Colonic mucosa (tissue), 4 donors: ENCODE data around the gene CCDC194. TPM values are rescaled to one million over a fixed set of nuclear protein-coding genes. Genes with fewer than 3 reads are reported as not detected.

Source experiments
- DNase-seq: peaks from one replicate; pipeline ENCODE4 v3.0.0-alpha.2; 2020
- H3K27ac ChIP-seq: fragments of 200-600 bp; one replicate; pipeline ENCODE4 v1.8.0; 2021
- H3K27me3 ChIP-seq: fragments of 200-600 bp; one replicate; pipeline ENCODE4 v1.8.0; 2021
- H3K36me3 ChIP-seq: fragments of 200-600 bp; one replicate; pipeline ENCODE4 v1.8.0; 2021
- H3K4me1 ChIP-seq: fragments of 200-600 bp; one replicate; pipeline ENCODE4 v1.8.0; 2021; ENCODE audit warnings: mild to moderate bottlenecking
- H3K4me3 ChIP-seq: fragments of 200-600 bp; one replicate; pipeline ENCODE4 v1.8.0; 2021
- H3K9ac ChIP-seq, 2 donors: one replicate each; pipeline ENCODE4 v1.7.0; 2013; ENCODE audit warnings: control low read depth in 2 of 2, low read depth in 2 of 2, low read length in 2 of 2
- H3K9me3 ChIP-seq: fragments of 200-600 bp; one replicate; pipeline ENCODE4 v1.8.0; 2021
- intact Hi-C: fragments of 100-400 bp; cut with DNase I; formaldehyde crosslinking; loops from one replicate; pipeline ENCODE4 v1.14.1; 2022
- total RNA-seq, 2 donors: library from RNA; stranded (reverse); fragmentation: NEBNext Ultra II Directional in 1 of 2; extraction: Animal tissue kit (Norgen Biotek cat#: 25700) in 1 of 2; gene quantifications; one replicate each; pipeline ENCODE4 v1.2.1, GENCODE V29; 2021
- TF ChIP-seq, protein P1 (sequence below): fragments of 200-600 bp; IDR thresholded peaks from one replicate; pipeline ENCODE4 v1.8.0; 2022; ENCODE audit warnings: antibody characterized with exemption, mild to moderate bottlenecking
- donor health status: healthy.
- donor health status: DM: no; HTN: no; CAD: no.
- donor health status: DM: no; HTN: no; CAD: no.

CCDC194 gene
- total RNA-seq, 2 donors from 2014 or later: not detected

DNA sequence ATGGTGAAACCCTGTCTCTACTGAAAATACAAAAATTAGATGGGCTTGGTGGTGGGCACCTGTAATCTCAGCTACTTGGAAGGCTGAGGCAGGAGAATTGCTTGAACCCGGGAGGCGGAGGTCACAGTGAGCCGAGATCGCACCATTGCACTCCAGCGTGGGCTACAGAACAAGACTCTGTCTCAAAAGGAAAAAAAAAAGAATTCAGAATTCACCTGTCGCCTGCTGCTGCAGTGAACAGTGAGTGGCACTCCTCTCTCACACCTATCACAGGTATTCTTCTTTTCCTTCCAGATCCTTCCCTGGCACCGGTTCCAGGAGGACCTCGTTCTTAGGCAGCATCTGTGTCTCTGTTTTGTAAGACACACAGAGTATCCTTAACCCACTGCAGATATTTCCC lies 20.1 kb upstream of the CCDC194 start:
- H3K36me3 ChIP-seq: no peaks in the 10 kb centered on the region
- H3K27ac ChIP-seq: no peak overlapping the region
- intact Hi-C loops: no loop called here
- no peak overlapping the region for H3K4me3 ChIP-seq
- no peaks in the 10 kb centered on the region for H3K27me3 ChIP-seq
- H3K9me3 ChIP-seq: no peaks in the 10 kb centered on the region
- DNase-seq: no peak
- H3K9ac ChIP-seq: no peak overlapping the region
- TF ChIP-seq, protein P1, sequence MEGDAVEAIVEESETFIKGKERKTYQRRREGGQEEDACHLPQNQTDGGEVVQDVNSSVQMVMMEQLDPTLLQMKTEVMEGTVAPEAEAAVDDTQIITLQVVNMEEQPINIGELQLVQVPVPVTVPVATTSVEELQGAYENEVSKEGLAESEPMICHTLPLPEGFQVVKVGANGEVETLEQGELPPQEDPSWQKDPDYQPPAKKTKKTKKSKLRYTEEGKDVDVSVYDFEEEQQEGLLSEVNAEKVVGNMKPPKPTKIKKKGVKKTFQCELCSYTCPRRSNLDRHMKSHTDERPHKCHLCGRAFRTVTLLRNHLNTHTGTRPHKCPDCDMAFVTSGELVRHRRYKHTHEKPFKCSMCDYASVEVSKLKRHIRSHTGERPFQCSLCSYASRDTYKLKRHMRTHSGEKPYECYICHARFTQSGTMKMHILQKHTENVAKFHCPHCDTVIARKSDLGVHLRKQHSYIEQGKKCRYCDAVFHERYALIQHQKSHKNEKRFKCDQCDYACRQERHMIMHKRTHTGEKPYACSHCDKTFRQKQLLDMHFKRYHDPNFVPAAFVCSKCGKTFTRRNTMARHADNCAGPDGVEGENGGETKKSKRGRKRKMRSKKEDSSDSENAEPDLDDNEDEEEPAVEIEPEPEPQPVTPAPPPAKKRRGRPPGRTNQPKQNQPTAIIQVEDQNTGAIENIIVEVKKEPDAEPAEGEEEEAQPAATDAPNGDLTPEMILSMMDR: no peak
- no peaks in the 10 kb centered on the region for H3K4me1 ChIP-seq

DNA sequence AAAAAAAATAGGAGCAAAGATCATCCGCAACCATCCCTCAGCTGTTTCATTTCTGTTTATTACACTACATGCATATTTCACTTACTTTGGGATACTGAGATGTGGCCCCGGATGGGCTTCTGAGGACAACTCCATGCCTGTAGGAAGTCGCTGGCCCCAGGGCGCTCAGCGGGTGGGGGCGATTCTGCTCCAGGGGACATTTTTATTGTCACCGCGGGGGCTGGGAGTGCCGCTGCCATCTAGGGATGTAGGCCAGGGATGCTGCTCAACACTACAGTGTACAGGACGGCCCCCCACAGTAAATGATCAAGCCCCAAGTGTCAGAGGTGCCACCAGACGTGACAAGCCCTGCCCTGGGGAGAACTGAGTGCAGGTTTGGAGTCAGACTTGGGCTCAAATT lies 17.8 kb upstream of the CCDC194 start:
- Histone ChIP-seq H3K9me3 (no peaks in the 10 kb centered on the region), H3K27ac (no peak overlapping the region), H3K36me3 (no peaks in the 10 kb centered on the region), H3K4me1 (no peaks in the 10 kb centered on the region), H3K9ac (no peak overlapping the region), H3K27me3 (no peaks in the 10 kb centered on the region), H3K4me3 (no peak overlapping the region)
- intact Hi-C loops: no loop called here
- TF ChIP-seq, protein P1: no peak
- no peak for DNase-seq

DNA sequence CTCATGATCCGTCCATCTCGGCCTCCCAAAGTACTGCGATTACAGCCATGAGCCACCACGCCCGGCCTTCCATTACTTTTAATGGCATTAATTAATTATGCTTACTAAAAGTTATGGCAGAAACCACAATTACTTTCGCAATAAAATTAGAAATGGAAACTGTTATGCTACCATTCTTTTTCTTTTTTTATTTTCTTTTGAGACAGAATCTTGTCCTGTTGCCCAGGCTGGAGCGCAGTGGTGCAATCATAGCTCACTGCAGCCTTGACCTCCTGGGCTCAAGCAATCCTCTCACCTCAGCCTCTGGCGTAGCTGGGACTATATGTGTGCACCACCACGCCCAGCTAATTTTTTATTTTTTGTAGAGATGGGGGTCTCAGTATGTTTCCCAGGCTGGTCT lies 16.0 kb upstream of the CCDC194 start:
- no peak overlapping the region for H3K9ac ChIP-seq
- TF ChIP-seq, protein P1: no peak
- no peaks in the 10 kb centered on the region for H3K9me3 ChIP-seq
- H3K27me3 ChIP-seq: no peaks in the 10 kb centered on the region
- no peak for DNase-seq
- no peaks in the 10 kb centered on the region for H3K36me3 ChIP-seq
- intact Hi-C loops: no loop called here
- peaks cover 3% of the 10 kb centered on the region for H3K4me1 ChIP-seq
- no peak overlapping the region for H3K27ac ChIP-seq
- H3K4me3 ChIP-seq: no peak overlapping the region

DNA sequence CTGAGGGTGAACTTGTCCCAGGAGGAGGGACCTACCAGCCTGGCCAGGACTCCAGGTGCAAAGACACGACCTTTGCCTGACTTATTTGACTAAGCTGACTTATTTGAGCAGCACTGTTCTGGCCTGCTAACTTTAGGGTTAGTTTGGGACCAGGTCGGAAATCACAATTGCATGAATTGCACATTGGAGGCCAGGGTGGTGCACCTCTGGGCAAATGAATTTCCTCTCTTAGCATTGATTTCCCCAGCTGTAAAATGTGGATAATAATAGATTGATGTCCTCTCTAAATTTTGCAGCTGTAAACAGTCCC lies 12.8 kb upstream of the CCDC194 start:
- Histone ChIP-seq H3K36me3 (no peaks in the 10 kb centered on the region), H3K4me1 (peaks cover 3% of the 10 kb centered on the region), H3K27ac (peak overlapping the region; percentile 88), H3K9ac (peak overlapping the region; percentile 6 to 22), H3K27me3 (no peaks in the 10 kb centered on the region), H3K9me3 (no peaks in the 10 kb centered on the region), H3K4me3 (peak overlapping the region; percentile 35)
- intact Hi-C loops: no loop called here
- TF ChIP-seq, protein P1: no peak
- no peak for DNase-seq

DNA sequence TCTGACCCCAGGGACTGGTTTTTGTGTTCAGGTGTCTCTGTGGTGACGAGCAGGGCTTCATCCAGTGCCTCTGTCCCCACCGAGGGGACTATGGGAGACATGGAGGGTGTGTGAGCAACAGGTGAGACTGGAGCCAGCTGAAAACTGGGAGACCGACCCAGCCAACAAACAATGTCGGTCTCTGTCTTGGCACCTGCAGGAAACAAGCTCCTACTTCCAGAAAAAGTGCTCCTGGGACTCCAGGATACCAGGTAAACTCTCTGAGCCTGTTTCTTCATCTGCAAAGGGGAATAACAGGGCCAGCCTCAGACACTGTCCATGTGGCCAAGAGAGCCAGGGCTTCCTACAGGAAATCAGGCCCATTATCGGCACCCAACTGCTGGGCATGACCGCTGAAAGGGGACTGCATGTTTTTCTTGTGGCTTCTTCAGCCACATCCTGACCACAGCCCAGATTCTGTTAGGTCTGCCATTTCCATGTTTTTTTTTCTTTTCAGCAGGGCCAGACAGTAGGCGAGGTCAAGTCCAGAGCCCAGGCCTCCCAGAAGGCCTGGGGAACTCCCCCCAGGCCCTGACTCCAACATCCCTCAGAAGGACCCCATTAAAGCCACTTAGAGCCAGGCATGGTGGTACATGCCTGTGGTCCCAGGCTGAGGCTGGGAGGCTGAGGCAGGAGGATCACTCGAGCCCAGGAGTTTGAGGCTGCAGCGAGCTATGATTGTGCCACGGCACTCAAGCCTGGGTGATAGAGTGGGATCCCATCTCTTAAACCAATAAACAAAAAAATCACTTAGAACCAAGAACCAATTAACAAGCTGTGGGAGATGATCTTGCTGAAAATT lies 12.3 kb upstream of the CCDC194 start:
- no peak for DNase-seq
- Histone ChIP-seq H3K36me3 (no peaks in the 10 kb centered on the region), H3K9me3 (no peaks in the 10 kb centered on the region), H3K27me3 (no peaks in the 10 kb centered on the region), H3K27ac (peak overlapping the region; percentile 88), H3K4me1 (peaks cover 3% of the 10 kb centered on the region), H3K4me3 (peak overlapping the region; percentile 35), H3K9ac (peak overlapping the region; percentile 59 to 71)
- TF ChIP-seq, protein P1: no peak
- intact Hi-C loops: no loop called here
